Esophagus squamous epithelium (tissue), 4 donors: ENCODE data around the gene UNC79.

Source experiments
- CTCF ChIP-seq, 6 experiments: fragments of 450-650 bp in 4 of 6; fragments of 200-600 bp in 2 of 6; sonication (generic) in 2 of 6; IDR thresholded peaks; one replicate each; pipeline ENCODE4 v1.5.1; 2016 to 2019; ENCODE audit warnings: antibody characterized with exemption in 6 of 6, mild to moderate bottlenecking in 4 of 6, moderate library complexity in 4 of 6
- POLR2A ChIP-seq, 4 donors: fragments of 450-650 bp; IDR thresholded peaks; one replicate each; pipeline ENCODE4 v1.6.1; 2017; ENCODE audit warnings: antibody characterized with exemption in 4 of 4, mild to moderate bottlenecking in 4 of 4, moderate library complexity in 3 of 4

GRCh38 chr14:93676416-93676958 lies 245.7 kb downstream of the UNC79 start:
- TF ChIP-seq CTCF (IDR thresholded peaks at IDR 0.05) = no peak
- no peak for TF ChIP-seq POLR2A (IDR thresholded peaks at IDR 0.05)
